ENCODE results near the gene CEACAM19. TPM values are rescaled to one million over a fixed set of nuclear protein-coding genes. Genes with fewer than 3 reads are reported as not detected.
"Not testable (repeated sequence)": the region's sequence is repeated elsewhere in the genome, so short reads cannot be mapped to it uniquely, and the experiment has no call there.

CEACAM19 gene
- total RNA-seq, 1 donor from 2014 or later = not detected

GRCh38 chr19:44682807-44683206 lies 11.5 kb downstream of the CEACAM19 start:
- POLR2A ChIA-PET = no interaction called here
- intact Hi-C loops (cut with micrococcal nuclease) = no loop called here
- ATAC-seq (ENCODE audit: low read depth) (no peak), DNase-seq (no peak)
- no peak for TF ChIP-seq CTCF (IDR thresholded peaks at IDR 0.05)
- Mint-ChIP-seq H3K36me3 (ENCODE audit: low read depth) (no peaks in the 10 kb centered on the region), H3K27me3 (peaks cover 13% of the 10 kb centered on the region), H3K9me3 (peaks cover 2% of the 10 kb centered on the region), H3K4me1 (peaks cover 20% of the 10 kb centered on the region), H3K27ac (no peak overlapping the region), H3K4me3 (no peak overlapping the region)
- CTCF ChIA-PET = no interaction called here

- POLR2A ChIA-PET = no interaction called here
- intact Hi-C loops (cut with micrococcal nuclease) = no loop called here
- no peak for TF ChIP-seq CTCF (IDR thresholded peaks at IDR 0.05)
- H3K4me1 Mint-ChIP-seq = peaks cover 20% of the 10 kb centered on the region
- ATAC-seq (ENCODE audit: low read depth) = no peak
- CTCF ChIA-PET = no interaction called here
- H3K36me3 Mint-ChIP-seq (ENCODE audit: low read depth) = no peaks in the 10 kb centered on the region
- H3K27me3 Mint-ChIP-seq = peaks cover 15% of the 10 kb centered on the region
- H3K4me3 Mint-ChIP-seq = no peak overlapping the region
- H3K9me3 Mint-ChIP-seq = peaks cover 2% of the 10 kb centered on the region
- H3K27ac Mint-ChIP-seq = no peak overlapping the region
- no peak for DNase-seq
Measured at GRCh38 chr19:44683434-44684210, 12.3 kb downstream of the CEACAM19 start.

GRCh38 chr19:44684396-44684795 lies 13.1 kb downstream of the CEACAM19 start:
- H3K9me3 Mint-ChIP-seq; H3K27ac Mint-ChIP-seq; DNase-seq; H3K4me3 Mint-ChIP-seq; POLR2A ChIA-PET; H3K36me3 Mint-ChIP-seq (ENCODE audit: low read depth); ATAC-seq (ENCODE audit: low read depth); CTCF ChIA-PET; intact Hi-C loops (cut with micrococcal nuclease): not testable (repeated sequence)
- Mint-ChIP-seq H3K27me3 (peaks cover 15% of the 10 kb centered on the region), H3K4me1 (peaks cover 25% of the 10 kb centered on the region)

- no peaks in the 10 kb centered on the region for H3K36me3 Mint-ChIP-seq (ENCODE audit: low read depth)
- no peak for ATAC-seq (ENCODE audit: low read depth)
- CTCF ChIA-PET = interaction anchor here (1.1 kb wide), 1 partner anchor 31 kb away, joined by 3 read pairs; no protein-coding TSS in a partner anchor
- H3K27me3 Mint-ChIP-seq = peaks cover 14% of the 10 kb centered on the region
- POLR2A ChIA-PET = interaction anchor here (0.6 to 1.2 kb wide), 5 partner anchors 22 to 88 kb away, joined by 3 to 7 read pairs (median 5); no protein-coding TSS in a partner anchor
- H3K27ac Mint-ChIP-seq = no peak overlapping the region
- H3K4me1 Mint-ChIP-seq = peaks cover 31% of the 10 kb centered on the region
- no peak for TF ChIP-seq CTCF (IDR thresholded peaks at IDR 0.05)
- H3K4me3 Mint-ChIP-seq = peak overlapping the region; percentile 50
- peaks cover 2% of the 10 kb centered on the region for H3K9me3 Mint-ChIP-seq
- DNase-seq = no peak
- intact Hi-C loops (cut with micrococcal nuclease) = no loop called here
Measured at GRCh38 chr19:44684892-44685863, 13.9 kb downstream of the CEACAM19 start.

- no peak for DNase-seq
- peaks cover 2% of the 10 kb centered on the region for H3K9me3 Mint-ChIP-seq
- H3K27me3 Mint-ChIP-seq = peaks cover 9% of the 10 kb centered on the region
- intact Hi-C loops (cut with micrococcal nuclease) = no loop called here
- peaks cover 31% of the 10 kb centered on the region for H3K4me1 Mint-ChIP-seq
- H3K4me3 Mint-ChIP-seq = peak overlapping the region; percentile 50
- no peak for TF ChIP-seq CTCF (IDR thresholded peaks at IDR 0.05)
- H3K27ac Mint-ChIP-seq = no peak overlapping the region
- H3K36me3 Mint-ChIP-seq (ENCODE audit: low read depth) = no peaks in the 10 kb centered on the region
- ATAC-seq (ENCODE audit: low read depth) = peak; percentile 53
- POLR2A ChIA-PET = interaction anchor here (0.6 to 1.2 kb wide), 5 partner anchors 22 to 541 kb away, joined by 3 to 6 read pairs (median 4); no protein-coding TSS in a partner anchor
- CTCF ChIA-PET = interaction anchor here (1.1 kb wide), 1 partner anchor 31 kb away, joined by 3 read pairs; no protein-coding TSS in a partner anchor
Measured at GRCh38 chr19:44685877-44686276, 14.6 kb downstream of the CEACAM19 start.
